H1 (cell line): ENCODE measurements around the gene ACOT7.

Experiments
- ATF3 ChIP-seq: IDR thresholded peaks from 2 replicates; pipeline ENCODE4 v1.6.1; 2011; ENCODE audit warnings: low read depth, mild to moderate bottlenecking, low read length; ENCODE audit not compliant: insufficient read depth
- BCL11A ChIP-seq, 2 experiments: IDR thresholded peaks; one replicate each; pipeline ENCODE4 v1.6.1; 2011; ENCODE audit warnings: low read depth in 2 of 2, low read length in 2 of 2, mild to moderate bottlenecking in 2 of 2
- CTCF ChIP-seq, 3 experiments: IDR thresholded peaks; 1 replicate in 2 of 3; 2 replicates in 1 of 3; pipeline versions ENCODE4 v1.5.1 to v1.6.1; 2011; ENCODE audit warnings: low read length in 3 of 3, mild to moderate bottlenecking in 3 of 3, inconsistent platforms in 2 of 3, low read depth in 1 of 3, moderate library complexity in 1 of 3; ENCODE audit not compliant: insufficient read depth in 1 of 3; ENCODE audit errors: control extremely low read depth in 1 of 3
- EZH2 ChIP-seq: fragments of 200-600 bp; sonication (generic); IDR thresholded peaks from 2 replicates; pipeline ENCODE4 v1.7.1; 2012; ENCODE audit warnings: low read depth, mild to moderate bottlenecking, moderate library complexity, low read length, inconsistent platforms; ENCODE audit not compliant: severe bottlenecking
- MAX ChIP-seq: IDR thresholded peaks from 2 replicates; pipeline ENCODE4 v1.6.1; 2012; ENCODE audit warnings: inconsistent platforms
- PHF8 ChIP-seq: fragments of 200-600 bp; sonication (generic); conservative IDR thresholded peaks from 2 replicates; pipeline ENCODE4 v1.7.1; 2012; ENCODE audit warnings: low read depth, mild to moderate bottlenecking, inconsistent platforms, low read length, moderate library complexity
- SP2 ChIP-seq: IDR thresholded peaks from 2 replicates; pipeline ENCODE4 v1.6.1; 2012; ENCODE audit warnings: mild to moderate bottlenecking, low read length, inconsistent platforms
- TCF12 ChIP-seq: IDR thresholded peaks from 2 replicates; pipeline ENCODE4 v1.6.1; 2011; ENCODE audit warnings: low read depth, mild to moderate bottlenecking, low read length

- TF ChIP-seq MAX (no peak), ATF3 (no peak), CTCF (IDR thresholded peaks at IDR 0.05; ENCODE audit: control extremely low read depth in 1 of 3, insufficient read depth in 1 of 3, low read depth in 1 of 3, low read length in 3 of 3) (no peak), PHF8 (no peak), EZH2 (no peak), SP2 (no peak), TCF12 (no peak), BCL11A (IDR thresholded peaks at IDR 0.05; ENCODE audit: low read depth in 2 of 2, low read length in 2 of 2) (no peak)
These were observed 169.9 kb downstream of the ACOT7 start for GRCh38 chr1:6223617-6224016.
